ENCODE data around the gene MCEE. TPM values are rescaled to one million over a fixed set of nuclear protein-coding genes. Genes with fewer than 3 reads are reported as not detected.

Gene MCEE
- polyA plus RNA-seq, 1 donor from 2014 or later, result 25.9 TPM

- H3K9me3 ChIP-seq (ENCODE audit: low read length), result no peaks in the 10 kb centered on the region
- H3K36me3 ChIP-seq (ENCODE audit: insufficient read depth, low read length), result no peaks in the 10 kb centered on the region
- H2AFZ ChIP-seq (ENCODE audit: low read depth, low read length), result no peak overlapping the region
- TF ChIP-seq REST (IDR thresholded peaks at IDR 0.05; ENCODE audit: borderline replicate concordance) (no peak), CTCF (IDR thresholded peaks at IDR 0.05; ENCODE audit: poor library complexity, severe bottlenecking) (no peak), MXI1 (conservative IDR thresholded peaks at IDR 0.05; ENCODE audit: poor library complexity, severe bottlenecking) (no peak), SMC3 (conservative IDR thresholded peaks at IDR 0.05; ENCODE audit: poor library complexity) (no peak), EZH2 (IDR thresholded peaks at IDR 0.05; ENCODE audit: borderline replicate concordance, insufficient read depth, low read length, poor library complexity, severe bottlenecking) (no peak), TAF1 (IDR thresholded peaks at IDR 0.05; ENCODE audit: low read depth) (no peak), RAD21 (conservative IDR thresholded peaks at IDR 0.05) (no peak)
- H3K4me2 ChIP-seq (ENCODE audit: low read length), result no peak overlapping the region
- H3K79me2 ChIP-seq (replicated peaks; ENCODE audit: insufficient read depth, low read length), result peaks cover 19% of the 10 kb centered on the region
- no peaks in the 10 kb centered on the region for H3K27me3 ChIP-seq (ENCODE audit: insufficient read depth, low read depth, low read length)
- no peak overlapping the region for H3K27ac ChIP-seq (ENCODE audit: low read length)
- no peaks in the 10 kb centered on the region for H4K20me1 ChIP-seq (ENCODE audit: insufficient read depth)
- H3K9ac ChIP-seq (ENCODE audit: low read length), result no peak overlapping the region
- no peaks in the 10 kb centered on the region for H3K9me2 ChIP-seq (ENCODE audit: insufficient read depth, low read length)
- H3K4me3 ChIP-seq (ENCODE audit: low read length), result no peak overlapping the region
- no peaks in the 10 kb centered on the region for H3F3A ChIP-seq (ENCODE audit: insufficient read depth, low read length, poor library complexity, severe bottlenecking)
These were observed 3.1 kb downstream of the MCEE start for GRCh38 chr2:71126957-71127356.

- no peaks in the 10 kb centered on the region for H4K20me1 ChIP-seq (ENCODE audit: insufficient read depth)
- H3K4me3 ChIP-seq (ENCODE audit: low read length), result no peak overlapping the region
- H3K9me2 ChIP-seq (ENCODE audit: insufficient read depth, low read length), result no peaks in the 10 kb centered on the region
- H2AFZ ChIP-seq (ENCODE audit: low read depth, low read length), result no peak overlapping the region
- no peaks in the 10 kb centered on the region for H3F3A ChIP-seq (ENCODE audit: insufficient read depth, low read length, poor library complexity, severe bottlenecking)
- H3K27me3 ChIP-seq (ENCODE audit: insufficient read depth, low read depth, low read length), result no peaks in the 10 kb centered on the region
- H3K9me3 ChIP-seq (ENCODE audit: low read length), result no peaks in the 10 kb centered on the region
- H3K9ac ChIP-seq (ENCODE audit: low read length), result no peak overlapping the region
- H3K4me2 ChIP-seq (ENCODE audit: low read length), result no peak overlapping the region
- H3K27ac ChIP-seq (ENCODE audit: low read length), result no peak overlapping the region
- TF ChIP-seq CTCF (IDR thresholded peaks at IDR 0.05; ENCODE audit: poor library complexity, severe bottlenecking), result no peak
- no peak for TF ChIP-seq EZH2 (IDR thresholded peaks at IDR 0.05; ENCODE audit: borderline replicate concordance, insufficient read depth, low read length, poor library complexity, severe bottlenecking)
- TF ChIP-seq SMC3 (conservative IDR thresholded peaks at IDR 0.05; ENCODE audit: poor library complexity), result no peak
- TF ChIP-seq MXI1 (conservative IDR thresholded peaks at IDR 0.05; ENCODE audit: poor library complexity, severe bottlenecking), result no peak
- TF ChIP-seq RAD21 (conservative IDR thresholded peaks at IDR 0.05), result no peak
- no peak for TF ChIP-seq EP300 (conservative IDR thresholded peaks at IDR 0.05; ENCODE audit: poor library complexity, severe bottlenecking)
- no peak for TF ChIP-seq POLR2AphosphoS5 (IDR thresholded peaks at IDR 0.05)
- TF ChIP-seq REST (IDR thresholded peaks at IDR 0.05; ENCODE audit: borderline replicate concordance), result no peak
- TF ChIP-seq TAF1 (IDR thresholded peaks at IDR 0.05; ENCODE audit: low read depth), result no peak
- H3K36me3 ChIP-seq (ENCODE audit: insufficient read depth, low read length), result no peaks in the 10 kb centered on the region
- peaks cover 7% of the 10 kb centered on the region for H3K79me2 ChIP-seq (replicated peaks; ENCODE audit: insufficient read depth, low read length)
These were observed 4.3 kb downstream of the MCEE start for GRCh38 chr2:71125506-71126294.

Measured in neural cell (in vitro differentiated cells).